ENCODE data around the gene GRIK4. TPM values are rescaled to one million over a fixed set of nuclear protein-coding genes. Genes with fewer than 3 reads are reported as not detected.

The GRIK4 gene
- total and polyA plus RNA-seq, 2 donors (not counting 3 experiments of a cell fraction or from before 2014, with no cell fraction given), result 0.81 to 1.6 TPM

DNA sequence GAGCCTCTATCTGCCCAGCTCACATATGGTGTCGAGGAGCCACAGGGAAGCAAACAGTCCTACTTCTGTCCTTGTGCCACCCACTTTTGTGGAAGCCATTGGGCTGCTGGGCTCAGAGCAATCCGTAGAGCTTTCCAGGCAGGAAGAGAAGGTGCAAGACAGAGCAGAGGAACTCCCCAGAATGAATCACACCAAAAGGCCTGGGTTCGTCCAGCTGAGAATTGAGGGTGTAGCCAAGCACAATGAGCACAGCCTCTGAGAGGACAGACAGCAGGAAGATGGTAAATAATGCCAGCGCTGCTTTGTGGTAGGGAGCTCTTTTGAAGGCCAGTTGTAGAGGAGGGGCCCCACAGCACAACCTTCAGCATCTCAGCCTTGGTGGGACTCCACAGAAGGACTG lies 237.8 kb downstream of the GRIK4 start:
- H3K27me3 ChIP-seq (ENCODE audit: control insufficient read depth in 2 of 2, insufficient read depth in 2 of 2, low read length in 2 of 2), result no peaks in the 10 kb centered on the region
- no peak overlapping the region for H3K4me2 ChIP-seq (ENCODE audit: insufficient read depth, low read length)
- no peaks in the 10 kb centered on the region for H3K9me3 ChIP-seq (replicated peaks; ENCODE audit: control insufficient read depth, insufficient read depth, low read length)
- dilution Hi-C loops (cut with MboI; ENCODE audit: extremely low pct_ligation_motif_present, low sequenced_read_pairs), result no loop called here
- H3K27ac ChIP-seq (ENCODE audit: insufficient read depth, low read depth, low read length), result no peak overlapping the region
- DNase-seq (ENCODE audit: low read depth, low spot score) (no peak), FAIRE-seq (no peak)
- ChIA-PET CTCF (interaction anchor here (1.6 kb wide), 1 partner anchor 178 kb away, joined by 4 read pairs; no protein-coding TSS in a partner anchor), POLR2A (no interaction called here)
- H3K4me1 ChIP-seq (ENCODE audit: control insufficient read depth, extremely low read depth, insufficient read depth, low read length), result no peaks in the 10 kb centered on the region
- H3K79me2 ChIP-seq (ENCODE audit: control insufficient read depth, insufficient read depth, low read length), result no peaks in the 10 kb centered on the region
- no peaks in the 10 kb centered on the region for H4K20me1 ChIP-seq (replicated peaks; ENCODE audit: control insufficient read depth, extremely low read depth, insufficient read depth, low read length)
- no peak overlapping the region for H2AFZ ChIP-seq (ENCODE audit: low read depth, low read length)
- BruUV-seq (replicated peaks), result no TSS peak
- TF ChIP-seq EZH2 (IDR thresholded peaks at IDR 0.05; ENCODE audit: borderline replicate concordance, low read depth, low read length, severe bottlenecking) (no peak), JUN (IDR thresholded peaks at IDR 0.05; ENCODE audit: borderline replicate concordance, insufficient read depth, insufficient read length, low read depth) (no peak), POLR2AphosphoS5 (IDR thresholded peaks at IDR 0.05; ENCODE audit: insufficient read depth, low read depth, low read length) (no peak), FOS (IDR thresholded peaks at IDR 0.05; ENCODE audit: borderline replicate concordance, insufficient read depth, low read length) (no peak)
- H3K9me1 ChIP-seq (replicated peaks; ENCODE audit: control insufficient read depth, extremely low read depth, insufficient read depth, low read length), result no peaks in the 10 kb centered on the region
- intact Hi-C loops (cut with micrococcal nuclease), result no loop called here
- H3K9ac ChIP-seq (replicated peaks; ENCODE audit: extremely low read depth, insufficient read depth, low read length), result no peak overlapping the region
- H3K4me3 ChIP-seq (replicated peaks in 1 of 3; ENCODE audit: insufficient read depth in 1 of 3, low read depth in 1 of 3, low read length in 3 of 3), result no peak overlapping the region
- no peaks in the 10 kb centered on the region for H3K36me3 ChIP-seq (ENCODE audit: control insufficient read depth in 2 of 2, extremely low read depth in 1 of 2, insufficient read depth in 2 of 2, low read length in 2 of 2)

DNA sequence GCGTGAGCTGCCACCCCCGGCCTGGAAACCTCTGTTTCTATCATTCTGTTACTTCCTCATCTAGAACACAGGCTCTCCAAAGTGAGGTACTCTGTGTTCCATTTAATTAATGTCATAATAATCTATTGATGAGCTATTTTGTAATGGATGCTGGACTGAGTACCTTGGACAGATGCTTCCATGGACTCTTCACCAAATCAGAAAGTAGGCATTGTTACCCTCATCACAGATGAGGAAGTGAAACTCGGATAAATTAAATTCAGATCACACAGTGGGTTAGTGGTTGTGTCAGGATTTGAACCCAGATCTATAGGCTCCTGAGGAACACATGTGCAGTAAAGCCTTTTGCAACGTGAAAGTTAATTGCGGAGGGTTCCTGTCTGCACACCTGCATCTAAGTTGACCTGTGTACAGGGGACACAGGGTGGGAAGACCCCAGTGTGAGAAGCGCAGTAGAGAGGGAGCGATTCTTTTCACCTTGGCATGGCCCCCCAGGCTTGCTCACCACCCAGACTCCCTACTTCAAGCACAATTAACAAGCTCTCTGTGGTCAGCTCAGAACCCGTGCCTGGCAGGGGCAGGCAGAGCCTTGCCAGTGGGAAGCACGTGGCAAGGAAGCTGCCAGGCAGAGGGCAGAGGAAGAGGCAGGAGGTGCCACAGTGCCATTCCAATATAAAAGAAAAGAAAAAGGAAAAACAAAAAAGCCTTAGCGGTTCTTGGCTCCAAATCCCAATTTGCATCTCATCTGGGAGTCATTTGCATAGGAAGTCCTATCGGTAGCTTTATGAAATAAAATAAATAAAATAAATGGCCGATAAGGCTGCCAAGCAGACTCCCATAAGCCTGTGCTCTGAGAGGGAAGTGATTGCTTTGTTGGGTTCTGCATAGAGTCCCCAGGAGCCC lies 239.3 kb downstream of the GRIK4 start:
- POLR2A ChIA-PET, result no interaction called here
- no peak for FAIRE-seq
- CTCF ChIA-PET, result interaction anchor here (0.7 to 1.6 kb wide), 4 partner anchors 8 to 177 kb away, joined by 3 to 5 read pairs (median 4); no protein-coding TSS in a partner anchor

More for the DNA sequence above, 239.3 kb downstream of the GRIK4 start:
- intact Hi-C loops (cut with micrococcal nuclease) (loop anchor here (10.0 kb wide), 1 partner anchor 174 kb away; no protein-coding TSS in a partner anchor), dilution Hi-C loops (cut with MboI; ENCODE audit: extremely low pct_ligation_motif_present, low sequenced_read_pairs) (no loop called here)
- H3K4me3 ChIP-seq (replicated peaks in 1 of 3; ENCODE audit: insufficient read depth in 1 of 3, low read depth in 1 of 3, low read length in 3 of 3), result no peak overlapping the region
- TF ChIP-seq MYC (IDR thresholded peaks at IDR 0.05; ENCODE audit: low read depth, low read length) (no peak), EZH2 (IDR thresholded peaks at IDR 0.05; ENCODE audit: borderline replicate concordance, low read depth, low read length, severe bottlenecking) (no peak), POLR2A (IDR thresholded peaks at IDR 0.05; ENCODE audit: low read depth, low read length) (no peak), POLR2AphosphoS5 (IDR thresholded peaks at IDR 0.05; ENCODE audit: insufficient read depth, low read depth, low read length) (no peak), GATA2 (IDR thresholded peaks at IDR 0.05; ENCODE audit: insufficient read depth, insufficient read length, low read depth, low read length) (no peak), JUN (IDR thresholded peaks at IDR 0.05; ENCODE audit: borderline replicate concordance, insufficient read depth, insufficient read length, low read depth) (no peak), FOS (IDR thresholded peaks at IDR 0.05; ENCODE audit: borderline replicate concordance, insufficient read depth, low read length) (no peak)
- TF ChIP-seq, protein P1, sequence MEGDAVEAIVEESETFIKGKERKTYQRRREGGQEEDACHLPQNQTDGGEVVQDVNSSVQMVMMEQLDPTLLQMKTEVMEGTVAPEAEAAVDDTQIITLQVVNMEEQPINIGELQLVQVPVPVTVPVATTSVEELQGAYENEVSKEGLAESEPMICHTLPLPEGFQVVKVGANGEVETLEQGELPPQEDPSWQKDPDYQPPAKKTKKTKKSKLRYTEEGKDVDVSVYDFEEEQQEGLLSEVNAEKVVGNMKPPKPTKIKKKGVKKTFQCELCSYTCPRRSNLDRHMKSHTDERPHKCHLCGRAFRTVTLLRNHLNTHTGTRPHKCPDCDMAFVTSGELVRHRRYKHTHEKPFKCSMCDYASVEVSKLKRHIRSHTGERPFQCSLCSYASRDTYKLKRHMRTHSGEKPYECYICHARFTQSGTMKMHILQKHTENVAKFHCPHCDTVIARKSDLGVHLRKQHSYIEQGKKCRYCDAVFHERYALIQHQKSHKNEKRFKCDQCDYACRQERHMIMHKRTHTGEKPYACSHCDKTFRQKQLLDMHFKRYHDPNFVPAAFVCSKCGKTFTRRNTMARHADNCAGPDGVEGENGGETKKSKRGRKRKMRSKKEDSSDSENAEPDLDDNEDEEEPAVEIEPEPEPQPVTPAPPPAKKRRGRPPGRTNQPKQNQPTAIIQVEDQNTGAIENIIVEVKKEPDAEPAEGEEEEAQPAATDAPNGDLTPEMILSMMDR (IDR thresholded peaks at IDR 0.05; ENCODE audit: extremely low read depth in 1 of 2, insufficient read depth in 1 of 2, low read depth in 1 of 2, low read length in 2 of 2), result no peak
- TF ChIP-seq, protein P2, sequence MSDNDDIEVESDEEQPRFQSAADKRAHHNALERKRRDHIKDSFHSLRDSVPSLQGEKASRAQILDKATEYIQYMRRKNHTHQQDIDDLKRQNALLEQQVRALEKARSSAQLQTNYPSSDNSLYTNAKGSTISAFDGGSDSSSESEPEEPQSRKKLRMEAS (IDR thresholded peaks at IDR 0.05; ENCODE audit: insufficient read depth, insufficient read length), result no peak
- H3K27ac ChIP-seq (ENCODE audit: insufficient read depth, low read depth, low read length), result no peak overlapping the region
- no peaks in the 10 kb centered on the region for H3K36me3 ChIP-seq (ENCODE audit: control insufficient read depth in 2 of 2, extremely low read depth in 1 of 2, insufficient read depth in 2 of 2, low read length in 2 of 2)
- H3K4me2 ChIP-seq (ENCODE audit: insufficient read depth, low read length), result no peak overlapping the region
- no peaks in the 10 kb centered on the region for H3K79me2 ChIP-seq (ENCODE audit: control insufficient read depth, insufficient read depth, low read length)
- no peaks in the 10 kb centered on the region for H3K9me3 ChIP-seq (replicated peaks; ENCODE audit: control insufficient read depth, insufficient read depth, low read length)
- no TSS peak for BruUV-seq (replicated peaks)
- H3K9me1 ChIP-seq (replicated peaks; ENCODE audit: control insufficient read depth, extremely low read depth, insufficient read depth, low read length), result no peaks in the 10 kb centered on the region
- H3K27me3 ChIP-seq (ENCODE audit: control insufficient read depth in 2 of 2, insufficient read depth in 2 of 2, low read length in 2 of 2), result no peaks in the 10 kb centered on the region
- H3K4me1 ChIP-seq (ENCODE audit: control insufficient read depth, extremely low read depth, insufficient read depth, low read length), result no peaks in the 10 kb centered on the region
- DNase-seq (ENCODE audit: low read depth, low spot score), result no peak
- H4K20me1 ChIP-seq (replicated peaks; ENCODE audit: control insufficient read depth, extremely low read depth, insufficient read depth, low read length), result no peaks in the 10 kb centered on the region
- H2AFZ ChIP-seq (ENCODE audit: low read depth, low read length), result no peak overlapping the region
- no peak overlapping the region for H3K9ac ChIP-seq (replicated peaks; ENCODE audit: extremely low read depth, insufficient read depth, low read length)
